AG09319 (cell line): ENCODE measurements around the gene MYCN.

Source experiments
- DNase-seq: peaks from one replicate; pipeline ENCODE4 v3.0.0-alpha.2; 2010; ENCODE audit warnings: low read depth; ENCODE audit errors: extremely low read depth
- TF ChIP-seq, protein P1 (sequence below): IDR thresholded peaks from 2 replicates; pipeline ENCODE4 v1.5.1; 2011; ENCODE audit warnings: low read depth, mild to moderate bottlenecking, inconsistent platforms, low read length, moderate library complexity

The MYCN gene

GRCh38 chr2:15943378-15944280 is 3.3 kb downstream of the MYCN start:
- DNase-seq, result no peak
- TF ChIP-seq, protein P1, sequence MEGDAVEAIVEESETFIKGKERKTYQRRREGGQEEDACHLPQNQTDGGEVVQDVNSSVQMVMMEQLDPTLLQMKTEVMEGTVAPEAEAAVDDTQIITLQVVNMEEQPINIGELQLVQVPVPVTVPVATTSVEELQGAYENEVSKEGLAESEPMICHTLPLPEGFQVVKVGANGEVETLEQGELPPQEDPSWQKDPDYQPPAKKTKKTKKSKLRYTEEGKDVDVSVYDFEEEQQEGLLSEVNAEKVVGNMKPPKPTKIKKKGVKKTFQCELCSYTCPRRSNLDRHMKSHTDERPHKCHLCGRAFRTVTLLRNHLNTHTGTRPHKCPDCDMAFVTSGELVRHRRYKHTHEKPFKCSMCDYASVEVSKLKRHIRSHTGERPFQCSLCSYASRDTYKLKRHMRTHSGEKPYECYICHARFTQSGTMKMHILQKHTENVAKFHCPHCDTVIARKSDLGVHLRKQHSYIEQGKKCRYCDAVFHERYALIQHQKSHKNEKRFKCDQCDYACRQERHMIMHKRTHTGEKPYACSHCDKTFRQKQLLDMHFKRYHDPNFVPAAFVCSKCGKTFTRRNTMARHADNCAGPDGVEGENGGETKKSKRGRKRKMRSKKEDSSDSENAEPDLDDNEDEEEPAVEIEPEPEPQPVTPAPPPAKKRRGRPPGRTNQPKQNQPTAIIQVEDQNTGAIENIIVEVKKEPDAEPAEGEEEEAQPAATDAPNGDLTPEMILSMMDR, result no peak

- TF ChIP-seq, protein P1, result no peak
- no peak for DNase-seq
Observed at GRCh38 chr2:15944325-15945017, 4.1 kb downstream of the MYCN start.

GRCh38 chr2:15945909-15946705 is 5.8 kb downstream of the MYCN start:
- TF ChIP-seq, protein P1, result no peak
- no peak for DNase-seq

DNA sequence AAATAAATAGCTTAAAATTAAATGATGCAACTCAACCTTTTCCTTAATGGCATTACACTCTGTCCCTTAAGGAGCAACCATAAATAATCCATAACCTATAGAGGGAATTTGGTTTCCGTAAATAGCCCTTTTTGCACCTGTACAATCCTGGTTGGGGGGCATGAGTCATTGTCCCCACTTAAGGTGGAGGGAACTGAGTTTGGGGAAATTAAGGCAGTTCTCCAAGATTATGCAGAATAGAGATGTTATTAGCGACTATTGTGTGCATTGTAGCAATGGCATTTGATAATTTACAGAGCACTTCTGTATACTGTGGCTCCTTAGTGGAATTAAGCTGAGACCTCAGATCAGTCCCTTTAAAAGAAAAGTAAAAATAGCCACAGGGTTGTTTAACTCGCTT is 6.6 kb downstream of the MYCN start:
- no peak for DNase-seq
- TF ChIP-seq, protein P1, result no peak

DNA sequence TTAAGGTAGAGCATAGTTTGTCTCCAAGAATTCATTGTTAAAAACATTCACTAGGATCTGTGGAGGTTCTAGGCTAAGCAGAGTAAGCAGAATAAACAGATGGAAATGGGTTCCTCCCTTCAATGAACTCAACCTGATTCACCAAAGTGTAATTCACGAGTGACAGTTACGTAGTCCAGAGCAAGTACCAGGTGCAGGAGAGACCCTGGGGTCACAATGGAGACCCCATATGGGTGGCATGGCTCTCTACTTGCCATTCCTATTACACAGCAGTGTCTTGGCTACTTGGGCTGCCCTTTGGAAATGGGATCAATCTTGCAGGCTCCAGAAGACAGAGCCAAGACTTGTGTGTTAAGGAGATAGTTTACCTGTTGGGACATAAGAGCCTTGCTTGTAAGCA is 7.1 kb downstream of the MYCN start:
- TF ChIP-seq, protein P1, result no peak
- no peak for DNase-seq

- TF ChIP-seq, protein P1, result no peak
- no peak for DNase-seq
Observed at GRCh38 chr2:15948704-15948957, 8.3 kb downstream of the MYCN start.

- TF ChIP-seq, protein P1, result no peak
- no peak for DNase-seq
Observed at GRCh38 chr2:15949126-15949525, 8.8 kb downstream of the MYCN start.
